Fibroblast of lung (primary cell): ENCODE data around the gene C1QTNF12. TPM values are rescaled to one million over a fixed set of nuclear protein-coding genes. Genes with fewer than 3 reads are reported as not detected.

Source experiments
- DNase-seq, 2 donors: peaks; one replicate each; pipeline versions ENCODE4 v3.0.0 to v3.0.0-alpha.2; 2010; ENCODE audit warnings: low read depth in 2 of 2
- H2AFZ ChIP-seq: 2 replicates; pipeline ENCODE4 v1.5.1; 2012; ENCODE audit warnings: low read length, control low read depth, inconsistent platforms
- H3K27ac ChIP-seq: 2 replicates; pipeline ENCODE4 v1.5.1; 2011; ENCODE audit warnings: low read length, control low read depth; ENCODE audit not compliant: insufficient read depth
- H3K27me3 ChIP-seq: 2 replicates; pipeline ENCODE4 v1.5.1; 2011; ENCODE audit warnings: mild to moderate bottlenecking, low read length; ENCODE audit not compliant: control insufficient read depth, insufficient read depth
- H3K36me3 ChIP-seq: 2 replicates; pipeline ENCODE4 v1.5.1; 2011; ENCODE audit warnings: low read length; ENCODE audit not compliant: control insufficient read depth, insufficient read depth
- H3K4me1 ChIP-seq: 2 replicates; pipeline ENCODE4 v1.5.1; 2011; ENCODE audit warnings: low read length; ENCODE audit not compliant: control insufficient read depth, insufficient read depth; ENCODE audit errors: extremely low read depth
- H3K4me2 ChIP-seq: 2 replicates; pipeline ENCODE4 v1.5.1; 2011; ENCODE audit warnings: low read length, control low read depth; ENCODE audit not compliant: insufficient read depth; ENCODE audit errors: extremely low read depth
- H3K4me3 ChIP-seq, 4 experiments: fragments of 200-600 bp in 1 of 4; sonication (generic) in 1 of 4; replicated peaks in 1 of 4; 2 replicates each; pipeline ENCODE4 v1.5.1; 2011 to 2016; ENCODE audit warnings: low read length in 4 of 4, low read depth in 3 of 4, mild to moderate bottlenecking in 3 of 4, control low read depth in 2 of 4, inconsistent platforms in 1 of 4, mixed read lengths in 1 of 4; ENCODE audit not compliant: insufficient read depth in 1 of 4; ENCODE audit errors: control extremely low read depth in 1 of 4
- H3K79me2 ChIP-seq: 2 replicates; pipeline ENCODE4 v1.5.1; 2012; ENCODE audit warnings: mild to moderate bottlenecking, low read length, inconsistent platforms; ENCODE audit not compliant: control insufficient read depth, insufficient read depth
- H3K9ac ChIP-seq: 2 replicates; pipeline ENCODE4 v1.5.1; 2011; ENCODE audit warnings: mild to moderate bottlenecking, low read length, control low read depth; ENCODE audit not compliant: insufficient read depth
- H3K9me3 ChIP-seq: 2 replicates; pipeline ENCODE4 v1.5.1; 2012; ENCODE audit warnings: low read depth, low read length; ENCODE audit not compliant: control insufficient read depth, insufficient read depth
- H4K20me1 ChIP-seq: 2 replicates; pipeline ENCODE4 v1.5.1; 2011; ENCODE audit warnings: low read length; ENCODE audit not compliant: control insufficient read depth, insufficient read depth; ENCODE audit errors: extremely low read depth
- CTCF ChIP-seq, 2 donors: IDR thresholded peaks in 1 of 2; conservative IDR thresholded peaks in 1 of 2; 1 replicate in 1 of 2; 2 replicates in 1 of 2; pipeline ENCODE4 v1.5.1; 2011 to 2012; ENCODE audit warnings: low read length in 2 of 2, control low read depth in 1 of 2, inconsistent platforms in 1 of 2, low read depth in 1 of 2, mild to moderate bottlenecking in 1 of 2
- EZH2 ChIP-seq: IDR thresholded peaks from 2 replicates; pipeline ENCODE4 v1.5.1; 2012; ENCODE audit warnings: low read length, control low read depth, mild to moderate bottlenecking; ENCODE audit errors: missing control alignments
- polyA plus RNA-seq, 2 donors: library from polyadenylated mRNA; depleted of rRNA in 1 of 2; stranded (reverse) in 1 of 2; unstranded in 1 of 2; fragments of >200 nt; gene quantifications; 2 replicates each; pipeline ENCODE4 v1.2.1, GENCODE V29; 2011 to 2012; ENCODE audit warnings: missing spikeins in 1 of 2
- total RNA-seq: library from RNA; depleted of rRNA; stranded (reverse); fragments of >200 nt; gene quantifications from 2 replicates; pipeline ENCODE4 v1.2.1, GENCODE V29; 2014

The C1QTNF12 gene
- total and polyA plus RNA-seq, 2 donors (not counting 1 experiment from before 2014, with no cell fraction given) = 0.27 to 4.1 TPM

- Histone ChIP-seq H3K4me2 (no peak overlapping the region), H3K79me2 (peaks cover 27% of the 10 kb centered on the region), H4K20me1 (no peaks in the 10 kb centered on the region), H3K9me3 (no peaks in the 10 kb centered on the region), H2AFZ (no peak overlapping the region), H3K4me1 (peaks cover 14% of the 10 kb centered on the region), H3K4me3 (no peak overlapping the region), H3K27me3 (no peaks in the 10 kb centered on the region), H3K9ac (no peak overlapping the region), H3K27ac (no peak overlapping the region), H3K36me3 (no peaks in the 10 kb centered on the region)
- TF ChIP-seq EZH2 = no peak
- DNase-seq = peak in 1 of 2 donors; percentile 74
These were observed 29.3 kb upstream of the C1QTNF12 start for GRCh38 chr1:1275836-1276235.

DNA sequence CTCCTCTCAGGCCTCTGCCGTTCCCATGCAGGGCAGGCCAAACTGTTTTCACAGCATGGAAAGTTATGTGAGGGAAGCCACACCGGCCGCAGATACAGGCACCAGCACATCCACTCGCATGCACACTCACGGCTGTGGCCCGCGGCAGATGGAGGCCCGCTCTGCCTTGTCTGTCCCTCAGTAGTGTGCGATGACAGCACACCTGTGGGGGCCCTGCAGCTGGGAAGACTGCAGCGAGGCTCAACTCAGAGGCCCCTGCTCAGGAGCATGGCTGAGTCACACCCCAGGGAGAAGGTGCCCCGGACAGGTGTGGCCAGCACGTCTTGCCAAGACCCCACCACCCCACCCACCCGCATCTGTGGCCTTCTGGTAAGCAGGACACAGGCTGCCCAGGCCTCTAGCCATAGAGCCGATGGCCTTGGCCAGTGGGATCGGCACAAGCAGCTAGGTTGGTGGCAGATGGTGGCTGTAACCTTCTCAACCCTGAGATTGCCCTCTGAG lies 28.5 kb upstream of the C1QTNF12 start:
- Histone ChIP-seq H3K27me3 (no peaks in the 10 kb centered on the region), H3K4me1 (peaks cover 20% of the 10 kb centered on the region), H3K27ac (peak overlapping the region; percentile 73), H4K20me1 (no peaks in the 10 kb centered on the region), H3K9ac (peak overlapping the region; percentile 82), H3K79me2 (peaks cover 35% of the 10 kb centered on the region), H3K4me3 (peak overlapping the region in 2 of 4 experiments; percentile 71 to 82), H3K36me3 (no peaks in the 10 kb centered on the region), H3K4me2 (peak overlapping the region; percentile 87), H3K9me3 (no peaks in the 10 kb centered on the region), H2AFZ (no peak overlapping the region)
- no peak for DNase-seq
- TF ChIP-seq EZH2 (no peak), CTCF (conservative IDR thresholded peaks at IDR 0.05 in 1 of 2, IDR thresholded peaks at IDR 0.05 in 1 of 2; ENCODE audit: low read depth in 1 of 2, low read length in 2 of 2) (no peak)

GRCh38 chr1:1274299-1274930 lies 27.9 kb upstream of the C1QTNF12 start:
- no peak for DNase-seq
- peak overlapping the region; percentile 82 for H3K9ac ChIP-seq
- H3K4me1 ChIP-seq = peaks cover 20% of the 10 kb centered on the region
- no peaks in the 10 kb centered on the region for H4K20me1 ChIP-seq
- H3K36me3 ChIP-seq = peaks cover 3% of the 10 kb centered on the region
- H3K4me3 ChIP-seq = peak overlapping the region; percentile 58 to 82 (median 70)
- H3K79me2 ChIP-seq = peaks cover 41% of the 10 kb centered on the region
- peak overlapping the region; percentile 87 for H3K4me2 ChIP-seq
- TF ChIP-seq EZH2 = no peak
- no peak for TF ChIP-seq CTCF (conservative IDR thresholded peaks at IDR 0.05 in 1 of 2, IDR thresholded peaks at IDR 0.05 in 1 of 2; ENCODE audit: low read depth in 1 of 2, low read length in 2 of 2)
- H3K9me3 ChIP-seq = no peaks in the 10 kb centered on the region
- H3K27me3 ChIP-seq = no peaks in the 10 kb centered on the region
- peak overlapping the region; percentile 75 for H2AFZ ChIP-seq
- H3K27ac ChIP-seq = peak overlapping the region; percentile 73
